Measurements from ENCODE around the gene KLK11. TPM values are rescaled to one million over a fixed set of nuclear protein-coding genes. Genes with fewer than 3 reads are reported as not detected.

Gene KLK11
- total and polyA plus RNA-seq, 2 donors = 1.9 to 17.2 TPM

DNA sequence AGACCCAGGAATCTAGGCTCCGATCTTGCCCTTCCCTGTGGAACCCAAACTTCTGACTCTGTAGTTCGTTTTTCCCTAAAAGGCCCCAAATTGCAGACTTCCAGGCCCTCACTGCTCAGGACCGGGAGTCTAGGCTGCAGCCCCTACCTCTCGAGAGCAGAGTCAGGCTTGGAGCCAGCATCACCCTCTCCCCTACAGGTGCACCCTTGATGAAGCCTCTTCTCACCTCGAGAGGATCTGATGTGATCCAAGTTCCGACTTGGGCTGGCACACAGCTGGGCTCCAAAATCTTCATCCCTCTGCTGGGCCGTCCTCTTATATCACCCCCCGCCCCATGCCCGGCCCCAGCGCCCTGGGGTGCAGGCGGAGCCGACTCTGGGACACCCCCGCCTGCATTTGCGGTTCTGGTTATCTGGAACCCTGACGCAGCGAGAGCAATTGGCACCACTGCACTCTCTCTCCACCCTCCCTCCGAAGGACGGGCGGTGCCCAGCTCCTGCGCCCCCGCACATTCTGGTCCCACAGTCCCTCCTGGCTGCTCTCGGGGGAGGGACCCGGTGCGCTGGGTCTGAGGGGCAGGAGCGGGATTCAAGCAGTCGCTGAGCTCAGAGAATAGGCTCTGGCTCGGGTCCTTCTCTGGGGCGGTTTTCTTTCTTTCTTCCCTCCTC is 42.7 kb downstream of the KLK11 start, which contains the start of gene KLK7:
Gene KLK7 (minus strand): TSS at position 293 of the 668 bp plus-strand sequence. CDS start 1,518 bp downstream, outside the sequence.
- Histone ChIP-seq H3K4me1 (ENCODE audit: control insufficient read depth in 2 of 2, insufficient read depth in 2 of 2, low read length in 2 of 2) (no peaks in the 10 kb centered on the region), H3K27ac (ENCODE audit: low read depth in 1 of 2, low read length in 1 of 2) (no peak within 1 kb of the TSS), H3K36me3 (ENCODE audit: control insufficient read depth in 2 of 2, insufficient read depth in 2 of 2, low read length in 1 of 2) (no peaks in the 10 kb centered on the region), H3K27me3 (ENCODE audit: control insufficient read depth in 2 of 2, insufficient read depth in 1 of 2, low read length in 1 of 2) (peaks cover 0 to 11% of the 10 kb centered on the region in 2 donors), H3K4me3 (ENCODE audit: low read length in 2 of 2) (no peak within 1 kb of the TSS), H3K9me3 (ENCODE audit: control insufficient read depth in 2 of 2, insufficient read depth in 1 of 2, low read length in 1 of 2) (no peaks in the 10 kb centered on the region)
- DNase-seq (ENCODE audit: low read depth in 6 of 9, low spot score in 9 of 9) = no peak
- 22% methylated on average over 28 of the region's 28 CpGs for WGBS

DNA sequence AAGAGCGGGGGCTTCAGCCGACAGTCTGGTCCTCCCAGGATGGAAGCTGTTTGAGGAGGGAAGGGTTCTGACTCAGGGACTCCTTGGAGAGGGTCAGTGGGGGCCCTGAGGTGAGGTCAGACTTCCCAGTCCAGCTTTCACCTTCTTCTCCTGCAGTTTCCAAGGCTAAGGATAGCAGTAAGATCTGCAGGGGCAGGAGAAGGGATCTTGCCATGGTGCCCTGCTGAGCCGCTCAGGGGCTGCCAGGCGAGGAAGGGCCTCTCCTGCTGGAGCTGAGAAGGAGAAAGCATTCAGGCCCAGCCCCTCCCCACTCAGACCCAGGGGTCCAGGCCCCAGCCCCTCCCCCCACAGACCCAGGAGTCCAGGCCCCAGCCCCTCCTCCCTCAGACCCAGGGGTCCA is 44.2 kb downstream of the KLK11 start:
- peaks cover 0 to 11% of the 10 kb centered on the region in 2 donors for H3K27me3 ChIP-seq (ENCODE audit: control insufficient read depth in 2 of 2, insufficient read depth in 1 of 2, low read length in 1 of 2)
- no peaks in the 10 kb centered on the region for H3K9me3 ChIP-seq (ENCODE audit: control insufficient read depth in 2 of 2, insufficient read depth in 1 of 2, low read length in 1 of 2)
- 84% methylated on average over 4 of the region's 4 CpGs for WGBS
- DNase-seq (ENCODE audit: low read depth in 6 of 9, low spot score in 9 of 9) = no peak
- no peak overlapping the region for H3K4me3 ChIP-seq (ENCODE audit: low read length in 2 of 2)
- H3K4me1 ChIP-seq (ENCODE audit: control insufficient read depth in 2 of 2, insufficient read depth in 2 of 2, low read length in 2 of 2) = no peaks in the 10 kb centered on the region
- no peak overlapping the region for H3K27ac ChIP-seq (ENCODE audit: low read depth in 1 of 2, low read length in 1 of 2)
- no peaks in the 10 kb centered on the region for H3K36me3 ChIP-seq (ENCODE audit: control insufficient read depth in 2 of 2, insufficient read depth in 2 of 2, low read length in 1 of 2)

DNA sequence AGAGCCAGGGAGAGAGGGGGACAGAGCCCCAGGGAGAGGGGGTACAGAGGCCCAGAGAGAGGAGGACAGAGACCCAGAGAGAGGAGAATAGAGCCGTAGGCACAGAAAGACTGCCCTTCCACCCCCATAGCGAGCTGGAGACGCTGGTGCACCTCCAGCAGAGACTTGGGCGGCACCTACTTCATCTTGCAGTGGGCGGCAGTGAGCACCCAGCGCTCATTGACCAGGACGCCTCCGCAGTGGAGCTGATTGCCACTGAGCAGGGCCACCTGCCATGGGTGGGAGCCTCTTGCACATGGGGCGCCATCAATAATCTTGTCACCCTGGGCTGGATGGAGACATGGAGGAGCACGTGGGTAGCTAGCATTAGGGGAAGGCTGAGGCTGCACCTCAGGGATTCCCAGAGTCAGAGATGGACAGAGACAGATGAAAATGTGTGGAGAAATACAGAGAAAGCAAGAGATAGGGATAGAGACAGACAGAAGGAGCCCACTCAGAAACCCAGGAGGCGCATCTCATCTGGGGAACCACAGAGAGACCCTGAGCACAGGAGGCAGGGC is 44.7 kb downstream of the KLK11 start:
- no peaks in the 10 kb centered on the region for H3K36me3 ChIP-seq (ENCODE audit: control insufficient read depth in 2 of 2, insufficient read depth in 2 of 2, low read length in 1 of 2)
- H3K27ac ChIP-seq (ENCODE audit: low read depth in 1 of 2, low read length in 1 of 2) = no peak overlapping the region
- no peak overlapping the region for H3K4me3 ChIP-seq (ENCODE audit: low read length in 2 of 2)
- DNase-seq (ENCODE audit: low read depth in 6 of 9, low spot score in 9 of 9) = no peak
- H3K4me1 ChIP-seq (ENCODE audit: control insufficient read depth in 2 of 2, insufficient read depth in 2 of 2, low read length in 2 of 2) = no peaks in the 10 kb centered on the region
- WGBS = 76% methylated on average over 11 of the region's 11 CpGs
- peaks cover 0 to 11% of the 10 kb centered on the region in 2 donors for H3K27me3 ChIP-seq (ENCODE audit: control insufficient read depth in 2 of 2, insufficient read depth in 1 of 2, low read length in 1 of 2)
- H3K9me3 ChIP-seq (ENCODE audit: control insufficient read depth in 2 of 2, insufficient read depth in 1 of 2, low read length in 1 of 2) = no peaks in the 10 kb centered on the region

DNA sequence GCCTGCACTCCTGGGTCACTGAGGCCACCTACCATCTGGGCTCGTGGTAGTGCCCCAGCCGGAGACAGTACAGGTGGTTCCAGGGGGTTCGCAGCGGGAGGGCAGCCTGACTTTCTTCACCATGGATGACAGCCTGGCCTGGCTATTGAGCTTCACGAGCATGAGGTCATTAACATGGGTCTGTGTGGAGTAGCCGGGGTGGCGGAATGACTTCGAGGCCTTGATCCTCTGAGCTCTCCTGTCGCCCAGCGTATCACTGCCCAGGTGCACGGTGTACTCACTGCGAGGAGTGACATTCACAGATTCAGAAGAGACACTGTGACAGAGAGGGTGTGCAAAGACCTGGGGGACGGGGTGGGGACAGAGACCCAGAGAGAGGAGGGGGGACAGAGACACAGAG is 46.2 kb downstream of the KLK11 start:
- Histone ChIP-seq H3K4me3 (ENCODE audit: low read length in 2 of 2) (no peak overlapping the region), H3K27ac (ENCODE audit: low read depth in 1 of 2, low read length in 1 of 2) (no peak overlapping the region), H3K4me1 (ENCODE audit: control insufficient read depth in 2 of 2, insufficient read depth in 2 of 2, low read length in 2 of 2) (no peaks in the 10 kb centered on the region), H3K9me3 (ENCODE audit: control insufficient read depth in 2 of 2, insufficient read depth in 1 of 2, low read length in 1 of 2) (no peaks in the 10 kb centered on the region), H3K27me3 (ENCODE audit: control insufficient read depth in 2 of 2, insufficient read depth in 1 of 2, low read length in 1 of 2) (peaks cover 0 to 11% of the 10 kb centered on the region in 2 donors), H3K36me3 (ENCODE audit: control insufficient read depth in 2 of 2, insufficient read depth in 2 of 2, low read length in 1 of 2) (no peaks in the 10 kb centered on the region)
- 77% methylated on average over 13 of the region's 13 CpGs for WGBS
- DNase-seq (ENCODE audit: low read depth in 6 of 9, low spot score in 9 of 9) = no peak

DNA sequence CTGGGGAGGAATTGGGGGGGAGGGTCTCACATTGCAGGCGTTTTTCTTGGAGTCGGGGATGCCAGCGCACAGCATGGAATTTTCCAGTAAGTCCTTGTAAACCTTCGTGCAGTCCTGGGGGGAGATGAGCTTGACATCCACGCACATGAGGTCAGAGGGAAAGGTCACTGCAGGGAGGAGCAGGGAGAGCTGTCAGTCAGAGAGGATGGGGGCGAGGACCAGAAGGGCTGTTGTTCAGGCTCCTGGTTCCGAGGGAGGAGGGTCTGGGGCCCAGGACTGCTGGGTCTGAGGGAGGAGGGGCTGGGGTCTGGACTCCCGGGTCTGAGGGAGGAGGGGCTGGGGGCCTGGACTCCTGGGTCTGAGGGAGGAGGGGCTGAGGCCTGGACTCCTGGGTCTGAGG is 46.7 kb downstream of the KLK11 start:
- Histone ChIP-seq H3K9me3 (ENCODE audit: control insufficient read depth in 2 of 2, insufficient read depth in 1 of 2, low read length in 1 of 2) (no peaks in the 10 kb centered on the region), H3K4me3 (ENCODE audit: low read length in 2 of 2) (no peak overlapping the region), H3K4me1 (ENCODE audit: control insufficient read depth in 2 of 2, insufficient read depth in 2 of 2, low read length in 2 of 2) (no peaks in the 10 kb centered on the region), H3K27me3 (ENCODE audit: control insufficient read depth in 2 of 2, insufficient read depth in 1 of 2, low read length in 1 of 2) (peaks cover 0 to 11% of the 10 kb centered on the region in 2 donors), H3K27ac (ENCODE audit: low read depth in 1 of 2, low read length in 1 of 2) (no peak overlapping the region), H3K36me3 (ENCODE audit: control insufficient read depth in 2 of 2, insufficient read depth in 2 of 2, low read length in 1 of 2) (no peaks in the 10 kb centered on the region)
- no peak for DNase-seq (ENCODE audit: low read depth in 6 of 9, low spot score in 9 of 9)
- 55% methylated on average over 8 of the region's 8 CpGs for WGBS

DNA sequence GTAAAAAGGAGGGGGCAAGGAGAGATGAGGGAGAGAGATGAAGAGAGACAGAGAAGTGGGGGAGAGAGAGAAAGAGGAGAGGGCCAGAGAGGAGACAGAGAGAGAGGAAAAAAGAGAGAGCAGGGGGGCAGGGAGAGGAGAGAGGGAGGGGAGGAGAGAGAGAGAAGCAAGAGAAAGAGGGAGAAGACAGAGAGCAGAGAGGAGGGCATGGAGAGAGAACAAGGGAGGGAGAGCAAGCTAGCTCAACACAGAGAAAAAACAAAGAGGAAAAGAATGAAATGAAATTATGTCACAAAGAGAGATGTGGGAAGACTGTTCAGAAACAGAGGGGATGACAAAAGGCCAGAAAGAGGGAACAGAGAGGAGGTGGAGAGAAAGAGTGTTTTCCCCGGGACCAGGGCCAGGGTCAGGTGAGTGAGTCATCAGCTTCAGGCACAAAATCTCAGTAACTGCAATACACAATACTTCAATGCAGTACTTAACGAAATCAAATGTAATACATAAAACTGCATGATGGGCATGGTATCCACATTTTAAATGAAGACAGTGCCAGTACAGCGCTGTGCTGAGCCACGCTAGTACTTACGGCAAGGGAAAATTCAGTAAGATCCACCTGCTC is 47.5 kb downstream of the KLK11 start:
- Histone ChIP-seq H3K36me3 (ENCODE audit: control insufficient read depth in 2 of 2, insufficient read depth in 2 of 2, low read length in 1 of 2) (no peaks in the 10 kb centered on the region), H3K9me3 (ENCODE audit: control insufficient read depth in 2 of 2, insufficient read depth in 1 of 2, low read length in 1 of 2) (no peaks in the 10 kb centered on the region), H3K4me3 (ENCODE audit: low read length in 2 of 2) (no peak overlapping the region), H3K27ac (ENCODE audit: low read depth in 1 of 2, low read length in 1 of 2) (no peak overlapping the region), H3K4me1 (ENCODE audit: control insufficient read depth in 2 of 2, insufficient read depth in 2 of 2, low read length in 2 of 2) (no peaks in the 10 kb centered on the region), H3K27me3 (ENCODE audit: control insufficient read depth in 2 of 2, insufficient read depth in 1 of 2, low read length in 1 of 2) (peaks cover 0 to 5% of the 10 kb centered on the region in 2 donors)
- DNase-seq (ENCODE audit: low read depth in 6 of 9, low spot score in 9 of 9) = no peak
- 81% methylated on average over 5 of the region's 5 CpGs for WGBS

DNA sequence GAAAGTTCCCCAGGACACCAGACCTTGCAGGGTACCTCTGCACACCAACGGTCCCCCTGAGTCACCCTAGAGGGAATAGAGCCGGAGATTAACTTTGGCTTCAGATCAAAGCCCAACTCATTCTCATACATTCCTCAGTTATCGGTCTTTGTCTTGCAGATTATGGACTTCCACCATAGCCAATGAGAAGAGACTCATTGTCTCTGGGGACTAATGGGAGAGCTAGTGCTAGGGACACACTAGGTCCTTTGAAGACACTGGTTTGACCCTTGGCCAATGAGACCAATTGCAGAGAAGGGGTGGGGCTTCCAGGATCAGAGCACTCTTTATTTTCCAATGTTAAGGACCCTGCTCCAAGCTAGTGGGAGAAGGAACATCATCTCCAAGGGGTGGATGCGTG is 48.8 kb downstream of the KLK11 start:
- H3K27ac ChIP-seq (ENCODE audit: low read depth in 1 of 2, low read length in 1 of 2) = no peak overlapping the region
- H3K27me3 ChIP-seq (ENCODE audit: control insufficient read depth in 2 of 2, insufficient read depth in 1 of 2, low read length in 1 of 2) = no peaks in the 10 kb centered on the region
- H3K36me3 ChIP-seq (ENCODE audit: control insufficient read depth in 2 of 2, insufficient read depth in 2 of 2, low read length in 1 of 2) = no peaks in the 10 kb centered on the region
- H3K4me3 ChIP-seq (ENCODE audit: low read length in 2 of 2) = no peak overlapping the region
- no peak for DNase-seq (ENCODE audit: low read depth in 6 of 9, low spot score in 9 of 9)
- WGBS = 89% methylated on average over 4 of the region's 4 CpGs
- H3K9me3 ChIP-seq (ENCODE audit: control insufficient read depth in 2 of 2, insufficient read depth in 1 of 2, low read length in 1 of 2) = no peaks in the 10 kb centered on the region
- H3K4me1 ChIP-seq (ENCODE audit: control insufficient read depth in 2 of 2, insufficient read depth in 2 of 2, low read length in 2 of 2) = no peaks in the 10 kb centered on the region

DNA sequence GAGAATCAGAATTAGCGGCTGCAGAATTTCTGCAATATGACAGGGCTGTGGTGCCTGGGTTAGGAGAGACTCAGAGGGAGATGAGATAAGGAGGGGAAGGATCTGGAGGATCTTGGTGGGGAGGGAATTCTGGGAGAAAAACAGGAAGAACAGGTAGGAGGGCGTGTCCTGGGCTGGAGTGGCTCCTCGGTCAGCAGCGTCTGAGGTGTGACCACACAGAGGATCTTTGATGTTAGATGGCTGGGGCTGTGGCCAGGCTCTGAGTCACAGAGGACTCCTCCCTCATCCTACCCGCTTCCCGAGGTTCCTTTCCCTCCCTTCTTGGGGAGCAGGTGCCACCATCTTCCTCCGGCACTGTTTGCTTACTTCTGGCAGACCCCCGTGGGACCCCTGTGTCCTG is 50.6 kb downstream of the KLK11 start:
- DNase-seq (ENCODE audit: low read depth in 6 of 9, low spot score in 9 of 9) = no peak
- Histone ChIP-seq H3K36me3 (ENCODE audit: control insufficient read depth in 2 of 2, insufficient read depth in 2 of 2, low read length in 1 of 2) (no peaks in the 10 kb centered on the region), H3K4me3 (ENCODE audit: low read length in 2 of 2) (no peak overlapping the region), H3K27me3 (ENCODE audit: control insufficient read depth in 2 of 2, insufficient read depth in 1 of 2, low read length in 1 of 2) (no peaks in the 10 kb centered on the region), H3K9me3 (ENCODE audit: control insufficient read depth in 2 of 2, insufficient read depth in 1 of 2, low read length in 1 of 2) (no peaks in the 10 kb centered on the region), H3K4me1 (ENCODE audit: control insufficient read depth in 2 of 2, insufficient read depth in 2 of 2, low read length in 2 of 2) (no peaks in the 10 kb centered on the region), H3K27ac (ENCODE audit: low read depth in 1 of 2, low read length in 1 of 2) (no peak overlapping the region)
- WGBS = 30% methylated on average over 8 of the region's 8 CpGs

DNA sequence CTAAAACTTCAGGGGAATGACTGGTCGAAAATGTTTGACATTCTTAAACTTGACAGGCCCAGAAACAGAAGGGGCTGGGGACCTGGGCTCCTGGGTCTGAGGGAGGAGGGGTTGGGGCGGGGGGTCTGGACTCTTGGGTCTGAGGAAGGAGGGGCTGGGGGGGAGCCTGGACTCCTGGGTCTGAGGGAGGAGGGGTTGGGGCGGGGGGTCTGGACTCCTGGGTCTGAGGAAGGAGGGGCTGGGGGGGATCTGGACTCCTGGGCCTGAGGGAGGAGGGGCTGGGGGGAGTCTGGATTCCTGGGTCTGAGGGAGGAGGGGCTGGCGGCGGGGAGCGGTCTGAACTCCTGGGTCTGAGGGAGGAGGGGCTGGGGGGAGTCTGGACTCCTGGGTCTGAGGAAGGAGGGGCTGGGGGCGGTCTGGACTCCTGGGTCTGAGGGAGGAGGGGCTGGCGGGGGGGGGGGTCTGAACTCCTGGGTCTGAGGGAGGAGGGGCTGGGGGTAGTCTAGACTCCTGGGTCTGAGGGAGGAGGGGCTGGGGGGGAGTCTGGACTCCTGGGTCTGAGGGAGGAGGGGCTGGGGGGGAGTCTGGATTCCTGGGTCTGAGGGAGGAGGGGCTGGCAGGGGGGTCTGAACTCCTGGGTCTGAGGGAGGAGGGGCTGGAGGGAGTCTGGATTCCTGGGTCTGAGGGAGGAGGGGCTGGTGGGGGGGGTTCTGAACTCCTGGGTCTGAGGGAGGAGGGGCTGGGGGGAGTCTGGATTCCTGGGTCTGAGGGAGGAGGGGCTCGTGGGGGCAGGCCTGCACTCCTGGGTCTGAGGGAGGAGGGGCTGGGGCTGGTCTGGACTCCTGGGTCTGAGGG is 51.5 kb downstream of the KLK11 start:
- H3K27me3 ChIP-seq (ENCODE audit: control insufficient read depth in 2 of 2, insufficient read depth in 1 of 2, low read length in 1 of 2) = no peaks in the 10 kb centered on the region
- no peaks in the 10 kb centered on the region for H3K36me3 ChIP-seq (ENCODE audit: control insufficient read depth in 2 of 2, insufficient read depth in 2 of 2, low read length in 1 of 2)
- no peaks in the 10 kb centered on the region for H3K9me3 ChIP-seq (ENCODE audit: control insufficient read depth in 2 of 2, insufficient read depth in 1 of 2, low read length in 1 of 2)
- 64% methylated on average over 9 of the region's 9 CpGs for WGBS
- no peak overlapping the region for H3K27ac ChIP-seq (ENCODE audit: low read depth in 1 of 2, low read length in 1 of 2)
- no peak for DNase-seq (ENCODE audit: low read depth in 6 of 9, low spot score in 9 of 9)
- no peak overlapping the region for H3K4me3 ChIP-seq (ENCODE audit: low read length in 2 of 2)
- no peaks in the 10 kb centered on the region for H3K4me1 ChIP-seq (ENCODE audit: control insufficient read depth in 2 of 2, insufficient read depth in 2 of 2, low read length in 2 of 2)
